NCI-H187 (cell line): ENCODE results near the gene PADI6.

Experiments used
- DNase-seq, 2 experiments: peaks; one replicate each; lab custom pipeline; 2025; lab: John Stamatoyannopoulos, UW

The PADI6 gene

GRCh38 chr1:17436380-17437174 lies 64.6 kb downstream of the PADI6 start:
- no peak for DNase-seq

- DNase-seq: no peak
Measured at GRCh38 chr1:17437260-17437579, 65.2 kb downstream of the PADI6 start.

- DNase-seq: peak in 1 of 2 experiments; percentile 32
Measured at GRCh38 chr1:17437580-17438317, 65.8 kb downstream of the PADI6 start.

- no peak for DNase-seq
Measured at GRCh38 chr1:17438318-17439249, 66.6 kb downstream of the PADI6 start.

- DNase-seq: peak in 1 of 2 experiments; percentile 50
Measured at GRCh38 chr1:17439250-17440073, 67.5 kb downstream of the PADI6 start, which contains the start of gene RCC2. TSS of gene RCC2 (minus strand) at chr1:17439677. CDS start at chr1:17438514, 1,163 bp downstream.

GRCh38 chr1:17440074-17440826 lies 68.3 kb downstream of the PADI6 start:
- no peak for DNase-seq

GRCh38 chr1:17440827-17441168 lies 68.8 kb downstream of the PADI6 start:
- DNase-seq: no peak

GRCh38 chr1:17441265-17441992 lies 69.4 kb downstream of the PADI6 start:
- DNase-seq: no peak

GRCh38 chr1:17441993-17442357 lies 70.0 kb downstream of the PADI6 start:
- no peak for DNase-seq

GRCh38 chr1:17442841-17443240 lies 70.8 kb downstream of the PADI6 start:
- DNase-seq: no peak

- DNase-seq: no peak
Measured at GRCh38 chr1:17447501-17447992, 75.6 kb downstream of the PADI6 start.
